NCI-H2029 (cell line): ENCODE results near the gene SPATS2.
A peak's percentile ranks its signal among the peaks of the same experiment; 100 is the strongest.
"Not testable (repeated sequence)": the region's sequence is repeated elsewhere in the genome, so short reads cannot be mapped to it uniquely, and the experiment has no call there.

Source experiments
- DNase-seq: peaks from one replicate; lab custom pipeline; 2025; lab: John Stamatoyannopoulos, UW

The SPATS2 gene

DNA sequence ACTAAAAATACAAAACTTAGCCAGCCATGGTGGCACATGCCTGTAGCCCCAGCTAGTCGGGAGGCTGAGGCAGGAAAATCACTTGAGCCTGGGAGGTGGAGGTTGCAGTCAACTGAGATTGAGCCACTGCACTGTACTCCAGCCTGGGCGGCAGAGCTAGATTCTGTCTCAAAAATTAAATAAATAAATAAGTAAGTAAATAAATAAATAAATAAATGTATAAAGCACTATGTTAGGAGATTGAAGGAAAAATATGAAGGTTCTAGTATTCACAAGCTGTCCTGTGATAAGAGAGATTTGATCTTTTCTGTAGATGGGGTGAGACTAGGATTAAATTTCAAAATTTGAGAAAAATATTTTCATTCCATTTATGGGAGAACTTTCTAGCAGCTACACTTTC lies 14.9 kb upstream of the SPATS2 start:
- no peak for DNase-seq

DNA sequence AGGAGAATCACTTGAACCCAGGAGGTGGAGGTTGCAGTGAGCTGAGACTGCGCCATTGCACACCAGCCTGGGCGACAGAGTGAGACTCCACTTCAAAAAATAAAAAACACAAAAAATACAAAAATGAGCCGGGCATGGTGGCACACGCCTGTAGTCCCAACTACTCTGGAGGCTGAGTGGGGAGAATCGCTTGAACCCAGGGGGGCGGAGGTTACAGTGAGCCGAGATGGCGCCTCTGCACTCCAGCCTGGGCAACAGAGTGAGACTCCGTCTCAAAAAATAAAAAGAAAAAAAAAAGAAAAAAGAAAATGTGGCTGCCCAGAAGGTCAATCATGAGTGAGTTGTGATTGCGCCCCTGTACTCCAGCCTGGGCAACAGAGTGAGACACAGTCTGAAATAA lies 11.3 kb upstream of the SPATS2 start:
- DNase-seq, result no peak

DNA sequence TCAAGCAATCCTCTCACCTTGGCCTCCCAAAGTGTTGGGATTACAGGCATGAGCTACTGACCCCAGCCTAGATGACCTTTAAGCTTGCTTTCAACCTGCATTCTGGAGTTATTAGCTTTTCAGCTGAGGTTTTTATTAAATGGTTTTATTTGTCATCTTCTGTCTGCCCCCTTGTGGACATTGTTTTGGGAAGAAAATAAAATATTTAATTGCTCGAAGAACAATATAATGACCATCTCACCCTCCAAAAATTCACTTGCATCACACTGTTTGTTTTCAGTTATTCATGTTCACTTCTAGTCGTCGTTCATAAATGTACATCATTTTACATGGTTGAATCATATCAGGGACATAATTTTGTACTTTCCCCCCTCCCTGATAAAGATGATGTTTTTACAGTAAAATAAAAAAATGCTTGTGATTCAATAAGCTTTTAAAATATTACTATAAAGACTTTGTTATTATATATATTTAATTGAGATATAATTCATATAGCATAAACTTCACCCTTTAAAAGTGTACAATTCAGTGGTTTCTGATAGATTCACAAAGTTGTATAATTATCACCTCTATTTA lies 10.1 kb upstream of the SPATS2 start:
- DNase-seq, result no peak

DNA sequence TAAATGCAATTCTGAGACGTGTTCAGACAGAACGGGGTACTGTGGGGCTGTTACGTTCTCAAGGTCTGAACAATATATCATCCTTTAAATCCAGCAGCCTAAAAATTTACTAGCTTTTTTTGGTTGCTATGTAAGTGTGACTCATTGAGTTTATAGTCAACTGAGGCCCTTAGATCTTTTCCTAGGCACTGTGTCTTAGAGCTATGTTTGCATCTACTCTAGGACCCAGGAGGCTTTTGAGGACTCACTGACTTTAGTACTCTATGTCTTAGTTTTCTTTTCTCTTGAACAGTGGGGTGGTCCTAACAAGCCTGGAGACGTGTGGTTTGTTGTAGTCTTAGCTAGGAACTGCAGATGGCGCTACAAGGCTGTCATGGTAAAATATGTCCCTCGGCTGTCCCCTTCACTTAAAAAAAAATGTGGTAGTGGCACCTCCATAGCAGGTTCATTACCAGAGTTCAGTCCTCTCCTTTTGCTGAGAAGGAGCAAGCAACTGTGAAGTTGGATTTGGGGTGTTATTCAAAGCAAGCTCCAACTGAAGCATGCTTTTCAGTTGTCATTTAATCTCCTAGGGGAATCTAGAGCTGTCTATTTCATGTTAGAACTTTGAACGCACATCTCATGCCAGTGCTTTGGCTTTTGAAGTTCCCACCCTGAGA lies 8.7 kb upstream of the SPATS2 start:
- peak; percentile 36 for DNase-seq

DNA sequence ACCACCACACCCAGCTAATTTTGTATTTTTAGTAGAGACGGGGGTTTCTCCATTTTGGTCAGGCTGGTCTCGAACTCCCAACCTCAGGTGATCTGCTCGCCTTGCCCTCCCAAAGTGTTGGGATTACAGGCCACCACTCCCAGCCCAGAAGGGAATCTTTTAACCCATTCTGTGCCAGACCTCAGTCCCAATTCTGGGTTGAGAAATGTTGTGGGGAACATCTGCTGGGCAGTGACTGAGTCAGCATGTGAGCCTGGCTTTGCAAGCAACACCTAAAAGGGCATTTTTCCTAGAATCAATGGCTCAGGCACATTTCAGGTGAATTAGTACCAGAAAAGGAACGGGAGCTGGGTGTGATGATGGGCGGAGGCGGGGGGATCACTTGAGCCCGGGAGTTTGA lies 7.6 kb upstream of the SPATS2 start:
- DNase-seq, result no peak

DNA sequence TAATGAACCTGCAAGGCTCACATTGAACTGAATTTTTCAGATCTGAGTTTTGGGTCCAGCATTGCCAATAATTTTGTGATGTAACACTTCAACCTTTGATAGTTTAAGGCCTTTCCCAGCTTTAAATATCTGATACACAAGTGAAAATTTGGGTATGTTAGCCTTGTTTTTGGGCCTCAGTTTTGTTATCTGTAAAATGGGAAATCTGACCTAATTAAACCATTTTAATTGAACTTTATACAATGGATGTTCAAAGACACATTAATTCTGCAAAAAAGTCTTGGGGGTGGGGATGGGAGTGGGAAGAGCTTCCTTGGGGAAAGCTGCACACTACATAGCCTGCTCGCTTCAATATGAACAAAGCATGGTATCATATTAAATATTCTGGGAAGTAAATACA lies 5.2 kb upstream of the SPATS2 start:
- no peak for DNase-seq

GRCh38 chr12:49364989-49365388 lies 2.3 kb upstream of the SPATS2 start:
- DNase-seq, result no peak

- DNase-seq, result peak; percentile 15
Measured at GRCh38 chr12:49365542-49365941, 1.7 kb upstream of the SPATS2 start.

DNA sequence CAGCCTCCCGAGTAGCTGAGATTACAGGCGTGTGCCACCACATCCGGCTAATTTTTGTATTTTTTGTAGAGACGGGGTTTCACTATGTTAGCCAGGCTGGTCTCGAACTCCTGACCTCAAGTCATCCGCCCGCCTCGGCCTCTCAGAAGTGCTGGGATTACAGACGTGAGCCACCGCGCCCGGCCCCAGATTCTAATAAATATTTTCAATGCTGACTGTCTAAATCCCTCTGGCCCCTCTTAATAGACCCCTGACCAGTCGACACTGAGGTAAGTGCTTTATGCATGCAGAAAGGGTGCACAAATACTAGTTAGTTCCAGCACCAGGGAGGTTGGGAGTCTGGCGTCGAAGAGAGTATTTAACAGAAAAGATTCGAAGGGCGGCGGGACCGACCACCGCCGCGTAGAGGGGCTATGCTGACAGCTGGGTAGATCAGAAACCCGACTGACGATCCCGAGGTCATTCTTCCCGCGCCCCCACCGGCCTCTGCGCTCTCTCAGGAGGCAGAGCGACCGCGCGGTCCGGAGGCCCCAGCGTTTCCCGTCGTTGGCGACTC lies 1.1 kb upstream of the SPATS2 start:
- no peak for DNase-seq

- peak; percentile 90 for DNase-seq
Measured at GRCh38 chr12:49366652-49367380, 446 bp upstream of the SPATS2 start.

DNA sequence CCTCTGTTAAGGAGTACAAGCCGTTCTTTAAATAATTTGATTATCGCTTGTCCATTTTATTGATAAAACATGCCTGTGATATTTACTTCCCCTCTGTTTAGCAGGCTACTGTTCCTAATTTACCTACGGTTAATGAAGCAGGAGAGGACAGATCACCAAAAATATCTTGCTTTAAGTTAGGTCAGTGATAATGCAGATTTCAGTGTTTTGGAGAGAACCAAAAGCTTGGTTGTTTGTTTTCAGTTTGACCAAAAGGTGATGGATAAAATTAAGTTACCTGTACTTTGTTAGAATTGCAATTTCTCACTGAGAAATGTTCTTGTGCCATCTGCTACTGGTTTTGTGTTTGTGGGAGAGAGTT lies 958 bp downstream of the SPATS2 start:
- DNase-seq, result no peak

DNA sequence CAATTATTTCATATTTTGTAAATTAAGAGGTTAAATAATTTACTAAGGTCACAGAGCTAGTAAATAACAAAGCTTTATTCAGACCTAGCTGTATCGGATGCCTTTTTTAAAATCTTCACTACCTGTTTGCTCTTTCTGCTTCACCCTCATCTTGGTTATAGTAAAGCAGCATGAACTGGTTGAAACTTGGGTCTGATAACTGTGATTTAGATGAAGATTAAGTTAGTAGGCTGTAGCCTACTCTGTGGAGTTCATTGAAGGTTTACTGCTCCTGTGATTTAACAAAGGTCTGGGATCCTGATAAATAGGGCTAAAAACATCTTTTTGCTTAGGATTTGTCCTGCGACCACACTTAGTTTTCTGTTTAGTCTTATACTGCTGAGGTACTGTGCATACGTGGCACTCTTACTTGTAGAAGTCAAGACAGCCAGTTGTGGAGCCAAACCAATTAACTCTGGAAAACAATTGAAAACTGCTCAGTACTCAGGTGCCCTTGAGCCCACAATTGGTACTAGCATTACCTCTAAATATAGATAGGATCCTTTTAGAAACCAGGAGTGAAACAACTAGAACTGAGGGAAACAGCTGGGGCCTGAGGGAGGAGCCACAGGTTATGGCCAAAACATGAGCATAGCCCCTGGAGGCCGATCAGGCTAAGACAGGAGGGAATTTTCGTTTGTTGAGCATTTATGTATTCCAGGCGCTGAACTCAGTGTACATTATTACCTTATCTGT lies 2.3 kb downstream of the SPATS2 start:
- peak; percentile 49 for DNase-seq

- DNase-seq, result no peak
Measured at GRCh38 chr12:49370539-49370938, 3.3 kb downstream of the SPATS2 start.

GRCh38 chr12:49375406-49375805 lies 8.1 kb downstream of the SPATS2 start:
- no peak for DNase-seq

GRCh38 chr12:49377386-49377785 lies 10.1 kb downstream of the SPATS2 start:
- no peak for DNase-seq

DNA sequence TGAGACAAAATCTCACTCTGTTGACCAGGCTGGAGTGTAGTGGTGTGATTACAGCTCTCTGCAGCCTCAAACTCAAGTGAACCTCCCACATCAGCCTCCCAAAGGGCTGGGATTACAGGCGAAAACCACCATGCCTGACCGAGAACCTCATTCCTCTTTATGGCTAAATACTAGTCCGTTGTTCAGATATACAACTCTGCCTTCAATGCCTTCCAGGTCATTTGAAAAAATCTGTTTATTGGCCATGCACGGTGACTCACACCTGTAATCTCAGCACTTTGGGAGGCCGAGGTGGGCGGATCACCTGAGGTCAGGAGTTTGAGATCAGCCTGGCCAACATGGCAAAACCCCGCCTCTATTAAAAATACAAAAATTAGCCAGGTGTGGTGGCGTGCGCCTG lies 12.9 kb downstream of the SPATS2 start:
- not testable (repeated sequence) for DNase-seq

- no peak for DNase-seq
Measured at GRCh38 chr12:49388682-49389386, 21.6 kb downstream of the SPATS2 start.

- no peak for DNase-seq
Measured at GRCh38 chr12:49389387-49389703, 22.1 kb downstream of the SPATS2 start.

- no peak for DNase-seq
Measured at GRCh38 chr12:49397000-49397399, 29.7 kb downstream of the SPATS2 start.

DNA sequence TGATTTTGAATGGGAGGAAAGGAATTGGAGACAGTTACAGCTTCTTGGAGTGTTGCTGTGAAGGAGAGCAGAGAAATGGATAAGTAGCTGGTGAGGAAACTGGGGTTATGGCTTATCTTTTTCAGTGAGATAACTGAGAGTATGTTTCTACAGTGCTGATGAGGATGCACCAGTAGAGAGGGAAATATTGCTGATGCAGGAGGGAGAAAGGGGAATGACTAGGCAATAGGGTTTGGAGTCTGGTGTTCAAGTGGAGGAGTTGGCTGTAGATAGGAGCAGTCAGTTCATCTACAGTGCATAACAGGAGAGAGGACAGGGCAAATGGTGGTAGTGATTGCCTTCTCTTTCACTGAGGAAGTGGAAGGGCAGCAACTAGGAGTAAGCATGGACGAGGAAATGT lies 33.0 kb downstream of the SPATS2 start:
- DNase-seq, result no peak

DNA sequence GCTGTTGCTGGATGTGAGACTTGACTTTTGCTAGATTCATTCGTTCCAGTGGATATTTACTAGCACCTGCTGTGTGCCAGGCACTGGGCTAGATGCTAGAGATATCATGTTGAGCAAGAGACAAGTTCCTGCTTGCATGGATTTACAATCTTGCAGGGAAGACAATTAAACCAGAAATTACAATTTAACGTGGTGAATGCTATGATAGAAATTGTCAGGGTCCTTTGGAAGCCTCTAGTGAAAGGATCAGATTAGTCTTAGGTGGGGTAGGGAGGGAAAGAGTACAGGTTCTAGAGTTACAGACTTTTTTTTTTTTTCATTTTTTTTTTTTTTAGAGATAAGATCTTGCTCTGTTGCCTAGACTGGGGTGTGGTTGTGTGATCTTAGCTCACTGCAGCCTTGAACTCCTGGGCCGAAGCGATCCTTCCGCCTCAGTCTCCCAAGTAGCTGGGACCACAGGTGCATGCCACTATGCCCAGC lies 36.7 kb downstream of the SPATS2 start:
- DNase-seq, result no peak

GRCh38 chr12:49404956-49405355 lies 37.7 kb downstream of the SPATS2 start:
- no peak for DNase-seq
